SU-DHL-6 (cell line): ENCODE data around the gene SLC22A24.

Experiments used
- CTCF ChIP-seq: fragments of 200-600 bp; sonication (generic); IDR thresholded peaks from one replicate; pipeline ENCODE4 v1.5.1; 2017; ENCODE audit warnings: antibody characterized with exemption, mild to moderate bottlenecking, low read length, moderate library complexity; ENCODE audit not compliant: insufficient read depth, poor library complexity, severe bottlenecking
- EZH2phosphoT487 ChIP-seq: fragments of 200-600 bp; sonication (generic), shearing (Covaris generic); conservative IDR thresholded peaks from 2 replicates; pipeline ENCODE4 v1.6.1; 2018; ENCODE audit warnings: mild to moderate bottlenecking, antibody characterized with exemption, low read length, moderate library complexity, mixed read lengths

GRCh38 chr11:63146581-63146980 lies 2.6 kb upstream of the SLC22A24 start:
- TF ChIP-seq EZH2phosphoT487 (no peak), CTCF (no peak)
